ENCODE measurements around the gene NOS3. TPM values are rescaled to one million over a fixed set of nuclear protein-coding genes. Genes with fewer than 3 reads are reported as not detected.
"Not testable (repeated sequence)": the region's sequence is repeated elsewhere in the genome, so short reads cannot be mapped to it uniquely, and the experiment has no call there.

The NOS3 gene
- total and polyA plus RNA-seq, 2 experiments from 2014 or later = 0.32 to 0.83 TPM

- Histone ChIP-seq H3K27ac (no peak overlapping the region), H3K79me2 (ENCODE audit: insufficient read depth) (no peaks in the 10 kb centered on the region), H3F3A (ENCODE audit: insufficient read depth) (no peaks in the 10 kb centered on the region), H3K4me1 (ENCODE audit: insufficient read depth) (no peaks in the 10 kb centered on the region), H3K9me3 (ENCODE audit: low read depth) (no peaks in the 10 kb centered on the region), H3K9me2 (ENCODE audit: insufficient read depth) (no peaks in the 10 kb centered on the region), H3K9ac (no peak overlapping the region), H4K20me1 (ENCODE audit: insufficient read depth) (no peaks in the 10 kb centered on the region), H3K4me3 (no peak overlapping the region), H3K36me3 (ENCODE audit: low read depth) (no peaks in the 10 kb centered on the region), H2AFZ (no peak overlapping the region), H3K4me2 (ENCODE audit: unreplicated experiment) (no peak overlapping the region), H3K27me3 (replicated peaks; ENCODE audit: insufficient read depth) (no peaks in the 10 kb centered on the region; the same call in 1 of the 2 replicates)
- WGBS, 2 experiments (ENCODE audit: low coverage in 1 of 2, low lambda C conversion rate in 2 of 2, missing lambda C conversion rate in 2 of 2) = 40 to 56% methylated on average over 1 of the region's 1 CpG
- no peak for TF ChIP-seq EZH2 (IDR thresholded peaks at IDR 0.05; ENCODE audit: insufficient read depth, poor library complexity, severe bottlenecking)
- TF ChIP-seq EZH2phosphoT487 (IDR thresholded peaks at IDR 0.05; ENCODE audit: insufficient read depth, low read depth) = no peak
- in situ Hi-C loops (cut with MboI) = no loop called here
- no peak for DNase-seq
Measured at GRCh38 chr7:151011097-151011409, 20.2 kb downstream of the NOS3 start.

- 86 to 87% methylated on average over 12 of the region's 12 CpGs for WGBS, 2 experiments (ENCODE audit: low coverage in 1 of 2, low lambda C conversion rate in 2 of 2, missing lambda C conversion rate in 2 of 2)
- H4K20me1 ChIP-seq (ENCODE audit: insufficient read depth); H3K9me3 ChIP-seq (ENCODE audit: low read depth); H3K27ac ChIP-seq; H3K27me3 ChIP-seq (replicated peaks; ENCODE audit: insufficient read depth); H2AFZ ChIP-seq; H3K9ac ChIP-seq; H3K4me2 ChIP-seq (ENCODE audit: unreplicated experiment); H3K36me3 ChIP-seq (ENCODE audit: low read depth); in situ Hi-C loops (cut with MboI); H3K9me2 ChIP-seq (ENCODE audit: insufficient read depth); DNase-seq; H3F3A ChIP-seq (ENCODE audit: insufficient read depth); H3K4me1 ChIP-seq (ENCODE audit: insufficient read depth); H3K4me3 ChIP-seq; H3K79me2 ChIP-seq (ENCODE audit: insufficient read depth): not testable (repeated sequence)
Measured at GRCh38 chr7:151011616-151012015, 20.8 kb downstream of the NOS3 start.

- 67 to 69% methylated on average over 6 of the region's 6 CpGs for WGBS, 2 experiments (ENCODE audit: low coverage in 1 of 2, low lambda C conversion rate in 2 of 2, missing lambda C conversion rate in 2 of 2)
- no peak for DNase-seq
- Histone ChIP-seq H3K4me3 (no peak overlapping the region), H3K79me2 (ENCODE audit: insufficient read depth) (no peaks in the 10 kb centered on the region), H3K27me3 (replicated peaks; ENCODE audit: insufficient read depth) (no peaks in the 10 kb centered on the region), H2AFZ (no peak overlapping the region), H3K4me2 (ENCODE audit: unreplicated experiment) (no peak overlapping the region), H3K9ac (no peak overlapping the region), H3K9me3 (ENCODE audit: low read depth) (no peaks in the 10 kb centered on the region), H3K9me2 (ENCODE audit: insufficient read depth) (no peaks in the 10 kb centered on the region), H3K27ac (no peak overlapping the region), H3K36me3 (ENCODE audit: low read depth) (no peaks in the 10 kb centered on the region), H3K4me1 (ENCODE audit: insufficient read depth) (no peaks in the 10 kb centered on the region), H3F3A (ENCODE audit: insufficient read depth) (no peaks in the 10 kb centered on the region), H4K20me1 (ENCODE audit: insufficient read depth) (no peaks in the 10 kb centered on the region)
- in situ Hi-C loops (cut with MboI) = no loop called here
- TF ChIP-seq EZH2phosphoT487 (IDR thresholded peaks at IDR 0.05; ENCODE audit: insufficient read depth, low read depth) = no peak
- TF ChIP-seq EZH2 (IDR thresholded peaks at IDR 0.05; ENCODE audit: insufficient read depth, poor library complexity, severe bottlenecking) = no peak
Measured at GRCh38 chr7:151012031-151012692, 21.3 kb downstream of the NOS3 start.

GRCh38 chr7:151012911-151013347, 22.1 kb downstream of the NOS3 start:
- no peaks in the 10 kb centered on the region for H3K4me1 ChIP-seq (ENCODE audit: insufficient read depth)
- no peaks in the 10 kb centered on the region for H3K9me3 ChIP-seq (ENCODE audit: low read depth)
- 0 out of 2 replicates have a peak overlapping the region, but pooled peaks have one; percentile 61 for H3K4me3 ChIP-seq
- peak overlapping the region; percentile 75; the same call in 1 of the 2 replicates for H3K9ac ChIP-seq
- TF ChIP-seq EZH2 (IDR thresholded peaks at IDR 0.05; ENCODE audit: insufficient read depth, poor library complexity, severe bottlenecking) (no peak), EZH2phosphoT487 (IDR thresholded peaks at IDR 0.05; ENCODE audit: insufficient read depth, low read depth) (no peak)
- H3K9me2 ChIP-seq (ENCODE audit: insufficient read depth) = no peaks in the 10 kb centered on the region
- H4K20me1 ChIP-seq (ENCODE audit: insufficient read depth) = no peaks in the 10 kb centered on the region
- H3K27me3 ChIP-seq (replicated peaks; ENCODE audit: insufficient read depth) = no peaks in the 10 kb centered on the region
- in situ Hi-C loops (cut with MboI) = no loop called here
- peak overlapping the region; percentile 32 for H3K4me2 ChIP-seq (ENCODE audit: unreplicated experiment)
- H3K36me3 ChIP-seq (ENCODE audit: low read depth) = no peaks in the 10 kb centered on the region
- 20 to 21% methylated on average over 23 of the region's 23 CpGs for WGBS, 2 experiments (ENCODE audit: low coverage in 1 of 2, low lambda C conversion rate in 2 of 2, missing lambda C conversion rate in 2 of 2)
- H3K27ac ChIP-seq = no peak overlapping the region
- DNase-seq = peak; percentile 71
- no peaks in the 10 kb centered on the region for H3K79me2 ChIP-seq (ENCODE audit: insufficient read depth)
- H2AFZ ChIP-seq = peak overlapping the region; percentile 91; the same call in 1 of the 2 replicates
- no peaks in the 10 kb centered on the region for H3F3A ChIP-seq (ENCODE audit: insufficient read depth)

GRCh38 chr7:151013356-151013732, 22.5 kb downstream of the NOS3 start:
- peak overlapping the region; percentile 76 for H3K4me2 ChIP-seq (ENCODE audit: unreplicated experiment)
- H3K9me3 ChIP-seq (ENCODE audit: low read depth) = no peaks in the 10 kb centered on the region
- no peak overlapping the region for H3K27ac ChIP-seq
- no peak for TF ChIP-seq EZH2phosphoT487 (IDR thresholded peaks at IDR 0.05; ENCODE audit: insufficient read depth, low read depth)
- no peak for TF ChIP-seq EZH2 (IDR thresholded peaks at IDR 0.05; ENCODE audit: insufficient read depth, poor library complexity, severe bottlenecking)
- H3K4me1 ChIP-seq (ENCODE audit: insufficient read depth) = no peaks in the 10 kb centered on the region
- no peaks in the 10 kb centered on the region for H3K9me2 ChIP-seq (ENCODE audit: insufficient read depth)
- no peaks in the 10 kb centered on the region for H3F3A ChIP-seq (ENCODE audit: insufficient read depth)
- H3K9ac ChIP-seq = peak overlapping the region; percentile 75; the same call in 1 of the 2 replicates
- H3K79me2 ChIP-seq (ENCODE audit: insufficient read depth) = no peaks in the 10 kb centered on the region
- no peaks in the 10 kb centered on the region for H4K20me1 ChIP-seq (ENCODE audit: insufficient read depth)
- H3K36me3 ChIP-seq (ENCODE audit: low read depth) = no peaks in the 10 kb centered on the region
- no peak for DNase-seq
- 6 to 12% methylated on average over 3 to 25 of the region's 26 CpGs for WGBS, 2 experiments (ENCODE audit: low coverage in 1 of 2, low lambda C conversion rate in 2 of 2, missing lambda C conversion rate in 2 of 2)
- in situ Hi-C loops (cut with MboI) = no loop called here
- H3K4me3 ChIP-seq = peak overlapping the region; percentile 61
- no peaks in the 10 kb centered on the region for H3K27me3 ChIP-seq (replicated peaks; ENCODE audit: insufficient read depth)
- H2AFZ ChIP-seq = peak overlapping the region; percentile 91

Measured in GM23248 (cell line).